Naive thymus-derived CD4-positive, alpha-beta T cell (primary cell): Measurements from ENCODE around the gene DNAJC11. TPM values are rescaled to one million over a fixed set of nuclear protein-coding genes. Genes with fewer than 3 reads are reported as not detected.
A peak's percentile ranks its signal among the peaks of the same experiment; 100 is the strongest.
"Not testable (repeated sequence)": the region's sequence is repeated elsewhere in the genome, so short reads cannot be mapped to it uniquely, and the experiment has no call there.

Experiments
- ATAC-seq: fragments of 150-1000 bp; cut with Tn5 transposase; 2 replicates; pipeline ENCODE4 v1.10.0; 2021; ENCODE audit warnings: mild to moderate bottlenecking, moderate library complexity
- CTCF ChIA-PET: fragments of 350-600 bp; sonication (Branson Sonifier 250); formaldehyde crosslinking; loops from one replicate; lab custom pipeline; 2021; ENCODE audit warnings: antibody characterized with exemption; lab: Charles Lee
- POLR2A ChIA-PET: fragments of 350-600 bp; sonication (Branson Sonifier 250); formaldehyde crosslinking; loops from one replicate; lab custom pipeline; 2021; ENCODE audit warnings: antibody characterized with exemption, inconsistent platforms; lab: Charles Lee
- DNase-seq, 9 donors: peaks; one replicate each; pipeline versions ENCODE4 v3.0.0 to v3.0.0-alpha.2; 2020 to 2022; ENCODE audit warnings: mixed read lengths in 1 of 9
- H3K27ac ChIP-seq: one replicate; pipeline ENCODE4 v1.7.0; 2013; ENCODE audit warnings: mild to moderate bottlenecking, low read depth, low read length, moderate library complexity
- H3K27me3 ChIP-seq, 2 donors: one replicate each; pipeline ENCODE4 v1.7.0; 2013; ENCODE audit warnings: low read length in 2 of 2, mild to moderate bottlenecking in 2 of 2, moderate library complexity in 2 of 2; ENCODE audit not compliant: control insufficient read depth in 2 of 2, insufficient read depth in 2 of 2
- H3K36me3 ChIP-seq, 3 experiments: 1 replicate in 2 of 3; 2 replicates in 1 of 3; pipeline ENCODE4 v1.7.0; 2013; ENCODE audit warnings: low read length in 3 of 3, mild to moderate bottlenecking in 3 of 3, moderate library complexity in 1 of 3; ENCODE audit not compliant: insufficient read depth in 3 of 3, control insufficient read depth in 2 of 3
- H3K4me1 ChIP-seq, 2 donors: one replicate each; pipeline ENCODE4 v1.7.0; 2013; ENCODE audit warnings: low read length in 2 of 2, mild to moderate bottlenecking in 2 of 2, moderate library complexity in 1 of 2; ENCODE audit not compliant: control insufficient read depth in 2 of 2, insufficient read depth in 2 of 2
- H3K4me3 ChIP-seq: 2 replicates; pipeline ENCODE4 v1.7.0; 2013; ENCODE audit warnings: mild to moderate bottlenecking, low read length
- H3K9me3 ChIP-seq, 3 experiments: 1 replicate in 2 of 3; 2 replicates in 1 of 3; pipeline ENCODE4 v1.7.0; 2013; ENCODE audit warnings: low read length in 3 of 3; ENCODE audit not compliant: control insufficient read depth in 2 of 3
- H3K27ac Mint-ChIP-seq, 9 donors: one replicate each; pipeline ENCODE4 v1.8.0; 2020 to 2022; ENCODE audit warnings: mixed read lengths in 9 of 9, mild to moderate bottlenecking in 8 of 9, moderate library complexity in 5 of 9, inconsistent platforms in 2 of 9
- H3K27me3 Mint-ChIP-seq, 5 donors: one replicate each; pipeline ENCODE4 v1.8.0; 2021 to 2022; ENCODE audit warnings: mixed read lengths in 5 of 5, mild to moderate bottlenecking in 1 of 5
- H3K36me3 Mint-ChIP-seq, 5 donors: one replicate each; pipeline ENCODE4 v1.8.0; 2020 to 2022; ENCODE audit warnings: mixed read lengths in 5 of 5, mild to moderate bottlenecking in 3 of 5, inconsistent platforms in 1 of 5
- H3K4me1 Mint-ChIP-seq, 7 donors: one replicate each; pipeline ENCODE4 v1.8.0; 2020 to 2022; ENCODE audit warnings: mixed read lengths in 7 of 7, mild to moderate bottlenecking in 3 of 7, inconsistent platforms in 1 of 7
- H3K4me3 Mint-ChIP-seq, 10 donors: one replicate each; pipeline ENCODE4 v1.8.0; 2020 to 2022; ENCODE audit warnings: mild to moderate bottlenecking in 10 of 10, mixed read lengths in 10 of 10, moderate library complexity in 6 of 10, inconsistent platforms in 2 of 10
- H3K9me3 Mint-ChIP-seq, 11 donors: one replicate each; pipeline ENCODE4 v1.8.0; 2020 to 2022; ENCODE audit warnings: mixed read lengths in 11 of 11, mild to moderate bottlenecking in 4 of 11, inconsistent platforms in 1 of 11, moderate library complexity in 1 of 11
- intact Hi-C, 2 donors: fragments of 100-400 bp; cut with micrococcal nuclease; formaldehyde crosslinking; loops; one replicate each; pipeline ENCODE4 v1.15.1; 2023
- polyA plus RNA-seq, 2 donors: library from polyadenylated mRNA; unstranded; fragments of 300-500 nt; fragmentation: Illumina TruSeq; gene quantifications; one replicate each; pipeline ENCODE4 v1.2.3, GENCODE V29; 2021
- total RNA-seq, 6 experiments: library from RNA in 5 of 6; stranded (reverse) in 5 of 6; gene quantifications; 1 replicate in 5 of 6; 2 replicates in 1 of 6; pipeline ENCODE4 v1.2.3 and lab custom pipeline; 2021 to 2026

The DNAJC11 gene
- total and polyA plus RNA-seq, 7 experiments from 2014 or later: 19.2 to 49.7 (median 42.9) TPM

DNA sequence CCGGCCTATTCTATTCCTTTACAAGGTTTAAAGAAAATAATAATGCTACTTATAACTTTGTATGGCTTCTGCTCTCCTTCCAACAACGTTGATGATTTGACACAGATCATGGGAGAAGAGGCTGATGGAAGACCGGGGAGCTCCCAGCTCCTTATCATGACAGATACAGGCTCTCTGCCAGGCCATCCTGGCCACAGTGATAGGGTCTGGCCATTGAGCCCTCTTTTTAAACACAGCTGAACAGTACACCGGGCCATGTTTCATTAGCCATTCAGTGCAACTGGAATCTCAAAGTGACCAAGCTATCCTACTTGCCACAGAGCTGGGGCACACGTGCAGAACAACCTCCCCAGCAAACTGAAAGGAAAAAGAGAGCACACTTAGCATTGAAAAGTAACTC lies 34.9 kb downstream of the DNAJC11 start:
- Mint-ChIP-seq H3K27me3 (no peaks in the 10 kb centered on the region), H3K27ac (no peak overlapping the region), H3K9me3 (no peaks in the 10 kb centered on the region), H3K36me3 (peaks cover 0 to 43% (median 6%) of the 10 kb centered on the region in 5 donors), H3K4me3 (peak overlapping the region in 1 of 10 donors; percentile 39), H3K4me1 (peaks cover 0 to 4% (median 0%) of the 10 kb centered on the region in 7 donors)
- peaks cover 0 to 34% (median 8%) of the 10 kb centered on the region in 3 experiments for H3K36me3 ChIP-seq
- intact Hi-C loops: no loop called here
- POLR2A ChIA-PET: no interaction called here
- no peaks in the 10 kb centered on the region for H3K27me3 ChIP-seq
- DNase-seq (no peak), ATAC-seq (no peak)
- H3K9me3 ChIP-seq: no peaks in the 10 kb centered on the region
- CTCF ChIA-PET: no interaction called here
- no peak overlapping the region for H3K27ac ChIP-seq
- no peaks in the 10 kb centered on the region for H3K4me1 ChIP-seq
- no peak overlapping the region for H3K4me3 ChIP-seq

DNA sequence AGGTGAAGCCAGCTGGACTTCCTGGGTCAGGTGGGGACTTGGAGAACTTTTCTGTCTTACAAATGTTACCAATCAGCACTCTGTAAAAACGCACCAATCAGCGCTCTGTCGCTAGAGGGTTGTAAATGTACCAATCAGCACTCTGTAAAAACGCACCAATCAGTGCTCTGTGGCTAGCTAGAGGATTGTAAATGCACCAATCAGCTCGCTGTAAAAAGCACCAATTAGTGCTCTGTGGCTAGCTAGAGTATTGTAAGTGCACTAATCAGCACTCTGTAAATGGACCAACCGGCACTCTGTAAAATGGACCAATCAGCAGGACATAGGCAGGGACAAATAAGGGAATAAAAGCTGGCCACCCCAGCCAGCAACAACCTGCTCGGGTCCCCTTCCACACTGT lies 39.1 kb downstream of the DNAJC11 start:
- H3K9me3 Mint-ChIP-seq, DNase-seq, POLR2A ChIA-PET, H3K4me3 Mint-ChIP-seq, H3K4me3 ChIP-seq, H3K9me3 ChIP-seq, ATAC-seq, intact Hi-C loops, H3K27ac Mint-ChIP-seq, H3K27me3 ChIP-seq, H3K27ac ChIP-seq, H3K27me3 Mint-ChIP-seq, CTCF ChIA-PET, H3K4me1 ChIP-seq: not testable (repeated sequence)
- H3K4me1 Mint-ChIP-seq: peaks cover 0 to 23% (median 13%) of the 10 kb centered on the region in 7 donors
- peaks cover 0 to 34% (median 12%) of the 10 kb centered on the region in 3 experiments for H3K36me3 ChIP-seq
- peaks cover 0 to 36% (median 6%) of the 10 kb centered on the region in 5 donors for H3K36me3 Mint-ChIP-seq

DNA sequence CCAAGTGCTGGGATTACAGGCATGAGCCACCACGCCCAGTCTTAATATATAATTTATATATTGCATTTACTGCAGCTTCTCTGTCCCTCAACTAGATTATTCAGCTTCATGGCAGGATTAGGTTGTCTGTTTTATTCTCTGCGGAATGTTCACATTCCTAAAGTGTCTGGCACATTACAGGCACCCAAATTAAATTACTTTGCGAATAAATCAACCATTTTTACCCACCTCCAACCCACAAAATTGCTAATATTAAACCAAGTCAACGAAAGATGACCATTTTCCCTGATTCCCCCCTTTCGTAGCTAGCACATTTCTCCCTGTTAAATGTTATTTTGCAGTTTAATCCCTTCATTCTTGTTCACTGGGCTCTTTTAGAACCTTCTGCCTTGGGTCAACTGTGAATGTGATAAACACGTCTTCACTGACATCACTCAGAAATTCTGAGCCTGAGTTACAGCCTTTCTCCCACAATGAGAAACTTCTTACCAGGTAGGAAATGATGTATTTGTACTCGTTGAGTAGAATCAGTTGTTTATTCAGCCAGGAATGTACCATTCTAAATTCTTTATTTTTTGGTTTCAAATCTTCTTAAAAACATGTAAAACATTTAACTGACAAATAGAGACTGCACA lies 41.1 kb downstream of the DNAJC11 start:
- H3K4me1 ChIP-seq: no peaks in the 10 kb centered on the region
- Mint-ChIP-seq H3K9me3 (no peaks in the 10 kb centered on the region), H3K27ac (no peak overlapping the region), H3K36me3 (peaks cover 0 to 22% (median 6%) of the 10 kb centered on the region in 5 donors), H3K27me3 (no peaks in the 10 kb centered on the region), H3K4me1 (peaks cover 5 to 31% (median 13%) of the 10 kb centered on the region in 7 donors), H3K4me3 (no peak overlapping the region)
- ATAC-seq: no peak
- H3K9me3 ChIP-seq: no peaks in the 10 kb centered on the region
- no peak for DNase-seq
- no peak overlapping the region for H3K4me3 ChIP-seq
- peaks cover 0 to 20% (median 10%) of the 10 kb centered on the region in 3 experiments for H3K36me3 ChIP-seq
- CTCF ChIA-PET: no interaction called here
- POLR2A ChIA-PET: interaction anchor here (0.6 kb wide), 1 partner anchor 84 kb away, joined by 4 read pairs; no protein-coding TSS in a partner anchor
- no peak overlapping the region for H3K27ac ChIP-seq
- H3K27me3 ChIP-seq: no peaks in the 10 kb centered on the region
- intact Hi-C loops: no loop called here

DNA sequence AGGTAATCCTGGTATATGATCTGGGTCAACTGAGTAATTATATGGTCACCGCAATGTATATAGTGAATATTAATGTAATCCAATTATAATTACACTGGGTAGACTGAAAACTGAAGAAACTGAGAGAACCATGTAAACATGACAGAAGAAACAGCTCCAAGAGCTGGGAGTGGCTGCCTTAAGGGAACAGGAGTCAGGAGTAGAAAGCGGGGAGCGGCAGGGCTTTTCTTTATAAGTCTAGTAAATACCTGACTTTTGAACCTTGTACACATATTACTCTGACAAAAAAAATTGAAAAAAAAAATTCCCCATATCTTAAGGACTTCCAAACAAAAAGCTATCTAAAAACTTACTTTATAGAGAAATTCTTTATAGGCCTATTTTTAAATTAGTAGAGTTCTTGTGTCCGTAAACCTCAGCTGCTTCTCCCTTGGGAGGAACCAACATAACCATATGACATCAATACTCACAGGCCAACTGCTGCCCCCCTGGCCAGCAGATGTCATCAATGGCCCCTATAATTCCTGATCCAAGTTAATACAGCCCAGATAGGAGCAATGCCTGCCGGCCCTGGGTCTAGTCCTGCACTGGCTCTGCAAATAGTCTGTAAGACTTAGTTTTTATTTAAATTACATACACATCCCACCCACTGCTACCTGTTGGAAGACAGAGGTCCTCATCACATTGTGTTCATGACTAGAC lies 43.1 kb downstream of the DNAJC11 start:
- no peak for DNase-seq
- Histone ChIP-seq H3K27me3 (no peaks in the 10 kb centered on the region), H3K27ac (no peak overlapping the region), H3K36me3 (peaks cover 0 to 28% (median 7%) of the 10 kb centered on the region in 3 experiments), H3K4me3 (no peak overlapping the region), H3K9me3 (no peaks in the 10 kb centered on the region), H3K4me1 (no peaks in the 10 kb centered on the region)
- Mint-ChIP-seq H3K27me3 (no peaks in the 10 kb centered on the region), H3K9me3 (no peaks in the 10 kb centered on the region), H3K36me3 (peaks cover 0 to 17% (median 6%) of the 10 kb centered on the region in 5 donors), H3K4me3 (no peak overlapping the region), H3K27ac (peak overlapping the region in 1 of 9 donors; percentile 21), H3K4me1 (peaks cover 5 to 31% (median 13%) of the 10 kb centered on the region in 7 donors)
- CTCF ChIA-PET: no interaction called here
- no peak for ATAC-seq
- POLR2A ChIA-PET: no interaction called here
- intact Hi-C loops: no loop called here

DNA sequence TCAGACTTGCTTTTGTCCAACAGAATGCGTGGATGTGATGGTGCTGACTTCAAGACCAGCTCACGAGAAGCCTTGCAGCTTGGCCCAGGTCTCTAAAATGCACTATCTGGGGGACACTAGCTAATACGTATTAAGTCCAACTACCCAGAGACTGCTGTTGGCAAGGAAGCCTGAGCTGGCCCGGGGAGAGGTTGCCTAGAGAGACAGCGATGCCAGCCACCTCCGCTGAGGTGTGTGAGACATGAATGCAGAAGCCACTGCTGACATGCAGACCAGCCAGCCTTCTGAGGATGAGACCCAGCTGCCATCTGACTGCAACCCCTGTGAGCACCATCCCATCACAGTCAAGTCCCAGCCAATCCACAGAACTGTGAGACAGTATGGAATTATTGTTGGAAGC lies 44.5 kb downstream of the DNAJC11 start:
- CTCF ChIA-PET: interaction anchor here (1.2 kb wide), 1 partner anchor 25 kb away, joined by 6 read pairs; no protein-coding TSS in a partner anchor
- H3K9me3 ChIP-seq: no peaks in the 10 kb centered on the region
- no peak for ATAC-seq

DNA sequence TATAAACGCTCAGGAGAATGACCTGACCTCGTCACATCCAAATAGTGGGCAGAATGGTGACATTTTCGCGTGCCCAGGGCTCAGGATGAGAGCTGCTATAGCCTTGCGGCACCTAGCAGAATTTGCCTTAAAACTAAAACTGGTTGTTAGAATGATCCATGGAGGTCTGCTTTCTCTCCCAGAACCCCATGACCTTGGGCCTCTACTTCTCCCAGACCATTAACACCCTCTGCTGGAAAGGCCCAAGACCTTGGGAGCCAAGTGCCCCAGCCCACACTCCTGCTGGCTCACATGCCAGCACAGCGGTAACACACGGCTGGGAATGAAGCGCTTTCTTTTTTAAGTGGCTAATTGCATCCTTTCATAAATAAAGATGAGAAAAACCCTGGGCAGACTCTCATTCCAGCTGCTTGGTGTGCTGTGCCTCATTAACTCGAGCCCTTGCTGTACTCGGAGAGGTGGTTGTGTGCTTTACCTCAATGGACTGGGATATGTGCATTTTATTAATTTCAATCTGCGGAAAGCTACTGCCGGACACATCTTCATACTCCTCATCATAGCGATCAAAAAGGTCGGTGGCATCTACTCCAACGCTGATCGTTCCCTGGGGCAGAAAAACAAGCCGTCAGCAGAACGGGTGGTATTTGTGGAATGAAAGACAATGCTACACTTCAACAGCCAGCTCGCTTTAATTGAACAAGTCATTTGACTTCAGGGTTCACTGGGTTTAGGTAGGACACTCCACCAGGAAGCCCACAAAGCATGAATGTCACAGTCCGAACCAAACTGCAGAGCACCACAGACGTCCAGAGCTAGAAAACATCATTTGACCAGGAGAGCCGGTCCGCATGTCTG lies 48.0 kb downstream of the DNAJC11 start:
- no peak for ATAC-seq
- Histone ChIP-seq H3K27ac (no peak overlapping the region), H3K27me3 (no peaks in the 10 kb centered on the region), H3K4me3 (no peak overlapping the region), H3K4me1 (no peaks in the 10 kb centered on the region), H3K9me3 (no peaks in the 10 kb centered on the region), H3K36me3 (peaks cover 7 to 43% (median 12%) of the 10 kb centered on the region in 3 experiments)
- DNase-seq: no peak
- ChIA-PET POLR2A (interaction anchor here (1.8 kb wide), 1 partner anchor 54 kb away, joined by 4 read pairs; no protein-coding TSS in a partner anchor), CTCF (interaction anchor here (1.0 to 1.4 kb wide), 2 partner anchors 9 to 61 kb away, joined by 3 read pairs; no protein-coding TSS in a partner anchor)
- Mint-ChIP-seq H3K36me3 (peaks cover 0 to 27% (median 5%) of the 10 kb centered on the region in 5 donors), H3K4me1 (peaks cover 0 to 18% (median 13%) of the 10 kb centered on the region in 7 donors), H3K4me3 (no peak overlapping the region), H3K27me3 (no peaks in the 10 kb centered on the region), H3K9me3 (no peaks in the 10 kb centered on the region), H3K27ac (no peak overlapping the region)
- intact Hi-C loops: no loop called here

More for the DNA sequence above, 44.5 kb downstream of the DNAJC11 start:
- Histone ChIP-seq H3K27ac (no peak overlapping the region), H3K4me3 (no peak overlapping the region), H3K36me3 (peaks cover 7 to 34% (median 14%) of the 10 kb centered on the region in 3 experiments), H3K27me3 (no peaks in the 10 kb centered on the region), H3K4me1 (no peaks in the 10 kb centered on the region)
- no peak for DNase-seq
- no peaks in the 10 kb centered on the region for H3K27me3 Mint-ChIP-seq
- H3K36me3 Mint-ChIP-seq: peaks cover 0 to 21% (median 3%) of the 10 kb centered on the region in 5 donors
- POLR2A ChIA-PET: interaction anchor here (0.6 kb wide), 1 partner anchor 127 kb away, joined by 3 read pairs; no protein-coding TSS in a partner anchor
- H3K4me1 Mint-ChIP-seq: peaks cover 5 to 31% (median 13%) of the 10 kb centered on the region in 7 donors
- no peaks in the 10 kb centered on the region for H3K9me3 Mint-ChIP-seq
- intact Hi-C loops: no loop called here
- peak overlapping the region in 1 of 10 donors; percentile 4 for H3K4me3 Mint-ChIP-seq
- H3K27ac Mint-ChIP-seq: peak overlapping the region in 2 of 9 donors; percentile 18 to 45
